GM20431 (cell line): ENCODE measurements around the gene PRKD2.
"Not testable (repeated sequence)": the region's sequence is repeated elsewhere in the genome, so short reads cannot be mapped to it uniquely, and the experiment has no call there.

Experiments
- in situ Hi-C: fragments of 300-500 bp; cut with MseI, MboI; formaldehyde crosslinking; loops from one replicate; pipeline ENCODE4 v1.15.0; 2020; ENCODE audit warnings: low sequenced_read_pairs; ENCODE audit not compliant: unreplicated experiment

The PRKD2 gene

DNA sequence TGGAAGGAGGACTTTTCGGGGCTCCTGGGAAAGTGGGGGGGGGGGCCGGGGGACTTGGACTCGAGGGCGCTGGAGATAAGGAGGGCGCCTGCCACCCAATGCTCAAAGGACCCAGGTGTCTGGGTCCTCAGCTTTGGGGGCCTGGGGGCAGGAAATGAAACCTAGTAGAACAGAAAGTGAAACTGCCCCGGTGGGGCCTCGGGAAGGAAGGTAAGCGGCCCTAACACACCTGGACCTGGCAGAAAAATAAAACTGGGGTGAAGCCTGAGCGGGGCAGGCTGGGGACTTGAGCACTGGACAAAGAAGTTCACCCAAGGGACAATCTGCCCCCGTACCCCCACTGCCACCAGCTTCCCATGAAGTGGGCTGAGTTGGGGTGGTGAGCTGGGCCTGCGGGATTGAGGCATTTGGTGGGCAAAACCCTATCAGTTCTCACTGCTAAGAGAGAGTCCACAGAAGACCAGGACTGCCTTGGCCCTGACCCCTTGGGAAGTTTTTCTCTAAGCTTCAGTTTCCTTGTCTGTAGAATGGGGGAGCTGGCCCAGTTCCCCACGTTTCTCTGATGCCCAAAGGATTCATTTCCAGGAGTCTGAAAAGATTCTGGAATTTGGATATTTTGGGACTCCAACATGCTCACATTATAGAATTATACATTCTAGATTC lies 2.3 kb downstream of the PRKD2 start:
- in situ Hi-C loops, result no loop called here

DNA sequence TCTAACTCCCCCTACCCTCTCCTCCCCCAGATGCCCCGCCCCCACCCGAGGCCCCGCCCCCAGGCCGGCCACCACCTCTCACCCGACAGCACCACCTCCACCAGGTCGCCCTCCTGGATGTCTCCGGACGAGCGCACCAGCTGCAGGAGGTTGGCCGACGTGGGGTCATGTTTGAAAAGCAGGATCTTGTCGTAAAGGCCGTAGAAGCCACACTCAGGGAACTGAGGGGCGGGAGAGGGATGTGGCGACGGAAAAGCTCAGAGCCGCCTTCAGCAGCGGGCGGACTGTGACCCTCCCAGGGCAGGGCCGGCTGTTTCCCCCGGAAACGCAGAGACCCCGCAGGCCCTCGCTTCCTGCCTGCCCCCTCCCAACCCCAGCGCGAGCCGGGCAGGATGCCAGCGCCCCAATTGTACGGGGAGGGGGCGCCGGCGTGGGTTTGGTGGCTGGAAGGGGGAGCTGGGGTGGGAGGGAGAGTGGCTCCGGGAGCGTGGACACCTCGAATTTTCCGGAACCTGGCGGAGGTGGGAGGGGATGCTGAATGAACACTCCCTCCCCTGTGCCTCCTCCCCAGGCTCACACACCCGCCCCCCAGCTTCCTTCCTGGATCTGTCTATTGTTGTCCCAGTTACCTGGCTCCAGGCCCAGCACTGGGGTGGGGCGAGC lies 3.0 kb downstream of the PRKD2 start:
- in situ Hi-C loops, result no loop called here

DNA sequence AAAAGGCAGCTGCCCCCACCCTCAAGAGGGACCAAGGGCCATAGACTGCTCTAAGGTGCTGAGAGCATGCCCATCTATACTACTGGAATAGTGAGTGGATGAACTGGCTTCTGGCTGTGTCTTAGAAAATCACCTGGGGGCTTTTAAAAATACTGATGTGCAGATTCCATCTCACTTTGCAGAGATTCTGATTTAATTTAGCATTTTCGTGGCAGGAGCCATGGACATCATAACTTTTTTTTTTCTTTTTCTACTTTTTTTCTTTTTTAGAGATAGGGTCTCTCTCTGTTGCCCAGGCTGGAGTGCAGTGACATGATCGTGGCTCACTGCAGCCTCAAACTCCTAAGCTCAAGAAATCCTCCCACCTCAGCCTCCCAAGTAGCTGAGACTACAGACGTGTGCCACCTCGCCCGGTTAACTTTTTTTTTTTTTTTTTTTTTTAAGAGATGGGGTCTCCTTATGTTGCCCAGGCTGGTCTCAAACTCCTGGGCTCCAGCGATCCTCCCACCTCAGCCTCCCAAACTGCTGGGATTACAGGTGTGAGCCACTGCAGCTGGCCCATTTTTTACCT lies 4.1 kb downstream of the PRKD2 start:
- in situ Hi-C loops, result not testable (repeated sequence)

DNA sequence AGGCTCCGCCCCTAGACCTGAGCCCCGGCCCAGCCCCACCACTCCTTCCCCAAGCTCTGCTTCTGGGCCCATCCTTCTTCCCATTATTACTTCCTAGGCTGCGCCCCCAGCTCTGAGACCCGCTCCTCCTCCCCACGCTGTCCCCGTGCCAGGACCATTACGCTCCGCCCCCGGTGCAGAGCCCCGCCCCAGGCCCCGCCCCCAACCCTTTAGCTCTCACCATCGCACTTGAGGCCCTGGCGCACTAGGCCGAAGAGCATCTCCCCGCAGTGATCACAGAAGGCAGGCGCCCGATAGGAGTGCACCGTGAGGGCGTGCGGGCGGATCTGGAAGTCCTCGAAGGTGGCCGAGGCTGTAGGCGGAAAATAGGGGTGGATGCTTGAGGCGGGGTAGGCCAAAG lies 6.2 kb downstream of the PRKD2 start:
- in situ Hi-C loops, result no loop called here

DNA sequence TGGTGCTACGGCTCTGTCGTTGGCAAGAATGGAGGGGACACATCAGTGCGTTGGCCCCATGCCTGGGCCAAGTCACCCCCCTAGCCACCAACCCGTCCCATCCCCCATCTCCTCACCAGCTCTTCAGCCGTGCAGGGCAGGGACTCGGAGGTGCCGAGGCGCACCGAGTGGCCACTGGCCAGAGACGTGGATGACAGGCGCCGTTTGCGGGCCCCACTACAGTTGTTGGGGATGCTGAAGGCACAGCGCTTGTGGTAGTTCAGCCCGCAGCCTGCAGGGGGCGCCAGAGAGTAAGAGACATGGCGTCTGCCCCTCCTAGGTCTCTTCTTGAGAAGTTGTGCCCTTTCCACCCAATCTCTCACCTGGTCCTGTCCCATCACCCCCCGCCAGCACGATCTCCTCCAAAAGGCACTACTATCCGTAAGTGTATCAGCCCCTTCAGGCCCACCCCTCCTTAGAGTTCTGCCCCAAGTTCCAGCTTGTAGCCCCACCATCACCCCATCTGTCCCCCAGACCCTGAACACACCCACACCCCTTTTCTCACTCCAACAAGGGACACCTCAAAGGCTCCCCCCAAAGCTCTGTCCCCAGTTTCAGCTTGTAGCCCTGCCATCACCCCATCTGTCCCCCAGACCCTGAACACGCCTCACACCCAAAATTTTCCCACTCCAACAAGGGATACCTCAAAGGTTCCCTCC lies 12.4 kb downstream of the PRKD2 start:
- in situ Hi-C loops, result no loop called here

DNA sequence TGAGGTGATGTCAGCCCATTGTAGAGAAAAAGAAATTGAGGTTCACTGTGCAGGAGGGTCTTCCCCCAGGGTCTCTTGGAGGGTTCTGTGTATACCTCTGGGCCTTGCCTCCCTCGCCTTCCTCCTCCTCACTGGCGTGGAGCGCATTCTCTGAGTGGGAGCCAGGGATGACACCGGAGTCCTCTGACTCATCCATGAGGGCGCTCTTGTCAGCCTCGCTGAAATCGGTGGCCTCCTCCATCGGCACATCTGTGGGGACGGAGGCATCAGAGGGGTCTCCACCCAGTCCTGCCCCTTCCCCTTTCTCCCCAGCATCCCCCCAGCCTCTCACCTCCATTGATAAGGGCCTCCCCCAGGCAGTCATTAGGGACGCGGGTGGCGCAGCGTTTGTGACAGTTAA lies 16.2 kb downstream of the PRKD2 start:
- in situ Hi-C loops, result no loop called here

DNA sequence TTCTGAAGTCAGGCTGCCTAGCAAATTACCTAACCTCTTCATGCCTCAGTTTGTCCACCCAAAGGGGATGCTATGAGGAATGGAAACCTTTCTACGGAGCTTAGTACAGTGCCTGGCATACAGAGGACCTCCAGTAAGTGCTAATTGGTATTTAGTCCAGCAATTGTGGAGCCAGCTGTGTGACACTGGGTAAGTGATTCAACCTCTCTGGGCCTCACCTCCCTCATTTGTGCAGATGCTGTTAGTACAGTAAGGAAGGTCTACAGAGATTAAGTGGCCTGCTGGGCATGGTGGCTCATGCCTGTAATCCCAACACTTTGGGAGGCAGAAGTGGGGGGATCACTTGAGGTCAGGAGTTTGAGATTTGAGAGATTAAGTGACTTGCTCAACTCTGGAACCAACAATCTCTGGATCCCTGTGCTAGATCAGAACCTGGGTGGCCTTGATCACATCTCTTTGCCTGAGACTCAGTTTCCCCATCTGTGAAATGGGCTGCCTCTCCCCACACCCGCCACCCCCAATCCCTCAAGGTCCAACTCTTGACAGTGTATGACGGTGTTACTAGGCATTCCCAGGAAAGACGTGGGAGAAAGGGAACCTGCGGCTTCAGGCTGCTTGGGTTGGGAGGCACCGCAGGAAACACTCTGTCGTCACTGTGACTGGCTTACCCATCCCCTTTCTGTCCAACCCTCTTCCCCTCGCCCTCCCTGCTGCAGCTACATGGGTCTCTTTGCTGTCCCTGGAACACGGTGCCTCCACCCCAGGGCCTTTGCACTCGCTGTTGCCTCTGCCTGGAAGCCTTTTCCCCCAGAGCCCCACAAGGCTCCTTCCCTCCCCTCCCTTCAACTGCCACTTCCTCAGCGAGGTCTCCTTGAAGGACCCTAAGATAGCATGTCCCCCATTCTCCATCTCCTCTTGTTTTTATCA lies 18.3 kb downstream of the PRKD2 start:
- in situ Hi-C loops, result no loop called here

DNA sequence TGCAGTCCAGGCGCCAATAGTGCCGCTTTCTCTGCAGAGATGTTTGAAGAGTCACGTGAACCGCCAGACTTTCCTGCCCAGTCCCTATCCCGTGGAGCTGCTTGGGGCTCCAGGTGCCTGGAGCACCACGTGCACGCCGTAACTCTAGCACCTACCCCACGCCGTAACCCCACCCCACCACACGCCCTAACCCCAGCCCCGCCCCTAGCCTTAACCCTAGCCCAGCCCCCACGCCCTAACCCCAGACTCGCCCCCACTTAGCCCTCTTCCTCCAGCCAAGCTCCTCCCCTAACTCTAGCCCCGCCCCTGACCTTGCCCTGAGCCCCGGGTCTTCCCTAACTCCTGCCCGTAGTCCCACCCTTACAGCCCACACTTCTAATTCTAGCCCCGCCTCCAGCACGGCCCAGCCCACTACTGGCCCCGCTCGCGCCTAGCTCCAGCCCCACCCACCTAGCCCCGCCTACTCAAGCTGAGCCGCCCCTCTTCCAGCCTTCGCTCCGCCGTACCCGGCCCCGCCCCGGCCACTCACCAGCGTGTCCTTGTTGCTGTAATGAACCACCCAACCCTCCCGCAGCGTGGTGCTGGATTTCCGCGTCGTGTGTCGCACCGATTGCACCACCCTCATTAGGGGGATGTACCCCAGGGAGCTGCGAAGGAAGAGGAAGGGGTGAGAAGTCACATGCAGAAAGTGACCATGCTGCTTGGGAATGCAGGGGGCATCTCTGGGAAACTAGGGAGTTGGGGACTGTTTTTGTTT lies 19.5 kb downstream of the PRKD2 start:
- in situ Hi-C loops, result no loop called here

DNA sequence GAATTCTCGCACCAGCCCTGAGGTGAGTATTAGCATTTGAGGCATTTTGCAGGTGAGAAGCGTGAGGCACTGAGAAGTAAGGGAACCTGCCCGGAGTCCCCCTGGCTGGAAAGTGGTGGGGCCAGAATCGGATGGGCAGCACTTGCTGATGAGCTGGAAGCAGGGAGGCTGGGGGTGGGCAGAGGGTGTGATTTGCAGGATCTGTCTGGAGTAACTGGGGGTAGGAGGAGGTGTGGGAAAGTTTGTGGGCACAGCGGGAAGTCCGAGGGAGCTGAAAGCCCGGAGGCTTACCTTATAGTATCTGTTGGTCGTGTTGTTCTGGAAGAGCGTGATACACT lies 20.1 kb downstream of the PRKD2 start:
- in situ Hi-C loops, result no loop called here

DNA sequence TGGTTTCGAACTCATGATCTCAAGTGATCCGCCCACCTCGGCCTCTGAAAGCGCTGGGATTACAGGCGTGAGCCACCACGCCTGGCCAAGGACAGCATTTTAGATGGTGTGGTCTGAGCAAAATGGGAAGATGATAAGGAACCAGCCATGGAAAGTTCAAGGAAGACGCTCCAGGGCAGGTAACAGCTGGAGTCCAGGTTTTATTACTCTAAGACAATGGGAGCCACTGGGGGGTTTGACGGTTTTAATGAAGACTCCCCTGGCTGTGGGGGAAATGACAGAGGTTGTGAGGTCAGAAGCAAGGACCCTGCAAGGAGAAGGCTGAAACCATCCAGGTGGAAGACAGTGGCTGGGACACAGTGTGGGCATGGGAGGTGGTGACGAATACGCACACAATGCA lies 20.9 kb downstream of the PRKD2 start:
- in situ Hi-C loops, result no loop called here

DNA sequence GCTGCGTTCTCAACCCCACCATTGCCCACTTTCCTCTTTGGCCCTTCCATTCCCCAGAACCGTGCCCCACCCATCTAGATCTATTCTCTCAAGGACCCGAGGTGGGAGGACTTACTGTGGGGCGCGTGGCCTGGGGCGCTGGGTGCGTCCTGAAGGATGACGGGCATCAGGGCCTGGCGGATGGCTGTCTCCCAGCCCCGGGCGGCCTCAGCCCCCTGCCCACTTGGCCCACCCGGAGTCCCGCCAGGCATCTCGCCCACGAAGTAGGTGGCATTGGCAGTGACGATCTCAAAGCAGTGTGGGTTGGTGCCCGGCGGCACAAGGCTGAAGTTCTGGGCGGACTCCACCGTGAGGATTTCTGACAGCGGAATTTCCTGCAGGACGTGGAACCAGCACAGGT lies 23.2 kb downstream of the PRKD2 start:
- in situ Hi-C loops, result no loop called here

DNA sequence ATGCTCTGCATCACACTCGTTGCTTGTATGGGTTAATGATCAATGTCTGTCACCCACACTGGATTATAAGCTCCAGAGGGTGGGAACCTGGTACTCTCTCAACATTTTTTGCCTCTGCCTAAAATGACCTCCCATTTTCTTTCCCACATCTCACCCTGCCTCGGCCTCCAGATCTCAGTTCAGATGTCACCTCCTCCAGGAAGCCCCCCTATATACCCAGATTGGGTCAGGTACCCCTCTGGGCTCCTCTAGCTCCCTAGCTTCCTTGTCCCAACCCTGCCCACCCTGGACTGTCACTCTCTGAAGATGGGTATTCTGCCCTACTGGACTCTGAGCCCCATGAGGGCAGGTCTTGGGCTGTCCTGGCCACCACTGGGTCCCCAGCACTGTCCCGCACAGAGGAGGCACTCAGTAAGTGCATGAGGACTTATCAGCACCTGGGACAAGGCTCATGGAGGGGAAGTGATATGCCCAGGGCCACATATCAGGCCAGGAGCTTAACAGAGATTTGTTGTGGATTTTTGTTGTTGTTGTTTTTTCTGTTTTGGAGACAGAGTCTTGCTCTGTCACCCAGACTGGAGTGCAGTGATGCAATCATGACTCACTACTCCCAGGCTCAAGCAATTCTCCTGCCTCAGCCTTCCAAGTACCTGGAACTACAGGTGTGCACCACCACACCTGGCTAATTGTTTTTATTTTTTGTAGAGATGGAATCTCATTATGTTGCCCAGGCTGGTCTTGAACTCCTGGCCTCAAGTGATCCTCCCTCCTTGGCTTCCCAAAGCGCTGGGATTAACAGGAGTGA lies 23.8 kb downstream of the PRKD2 start:
- in situ Hi-C loops, result no loop called here

DNA sequence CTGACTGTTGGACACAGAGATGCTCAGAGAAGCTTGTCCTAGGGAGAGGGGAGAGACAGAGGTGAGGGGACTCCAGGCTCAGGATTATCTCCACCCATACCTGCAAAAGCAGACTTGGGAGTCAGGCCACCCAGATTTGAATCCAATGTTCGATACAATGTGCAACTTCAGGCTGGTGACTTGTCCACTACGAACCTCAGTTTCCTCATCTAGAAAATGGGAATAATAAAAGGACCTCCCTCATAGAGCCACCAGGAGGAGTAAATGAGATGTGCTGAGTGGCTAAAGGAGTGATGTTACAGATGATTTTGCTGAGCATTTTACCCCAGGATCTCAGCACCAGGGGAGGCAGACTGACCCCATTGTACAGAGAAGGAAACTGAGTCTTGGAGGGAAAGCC lies 25.0 kb downstream of the PRKD2 start:
- in situ Hi-C loops, result no loop called here

DNA sequence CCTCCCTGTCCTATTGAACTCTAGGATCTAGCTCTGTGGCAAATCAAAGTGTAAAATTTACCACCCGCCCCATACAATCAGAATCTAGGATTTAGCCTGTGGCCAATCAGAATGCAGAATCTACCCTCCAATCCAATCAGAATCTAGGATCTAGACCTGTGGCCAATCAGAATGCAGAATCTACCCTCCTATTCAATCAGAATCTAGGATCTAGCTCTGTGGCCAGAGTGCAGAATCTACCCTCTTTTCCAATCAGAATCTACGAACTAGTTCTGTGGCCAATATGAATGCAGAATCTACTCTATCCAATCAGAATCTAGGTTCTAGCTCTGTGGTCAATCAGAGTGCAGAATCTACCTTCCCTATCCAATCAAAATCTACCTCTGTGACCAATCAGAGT lies 25.8 kb downstream of the PRKD2 start:
- in situ Hi-C loops, result no loop called here

DNA sequence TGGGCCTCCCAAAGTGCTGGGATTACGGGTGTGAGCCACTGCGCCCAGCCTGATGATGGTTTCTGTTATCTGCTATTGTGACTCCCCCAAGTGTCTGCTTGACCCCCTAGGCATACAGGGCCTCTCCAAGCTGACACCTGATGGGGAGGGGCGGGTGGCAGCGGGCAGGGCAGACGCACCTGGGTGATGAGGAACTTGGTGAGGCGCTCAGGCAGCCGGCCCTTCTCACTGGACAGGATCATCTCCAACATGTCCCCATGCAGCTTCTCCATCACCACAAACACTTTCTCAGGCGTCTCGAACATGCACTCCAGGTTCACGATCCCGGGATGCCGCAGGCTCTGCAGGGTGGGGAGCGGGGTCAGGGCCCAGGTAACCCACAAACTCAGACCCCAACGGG lies 27.6 kb downstream of the PRKD2 start:
- in situ Hi-C loops, result no loop called here

DNA sequence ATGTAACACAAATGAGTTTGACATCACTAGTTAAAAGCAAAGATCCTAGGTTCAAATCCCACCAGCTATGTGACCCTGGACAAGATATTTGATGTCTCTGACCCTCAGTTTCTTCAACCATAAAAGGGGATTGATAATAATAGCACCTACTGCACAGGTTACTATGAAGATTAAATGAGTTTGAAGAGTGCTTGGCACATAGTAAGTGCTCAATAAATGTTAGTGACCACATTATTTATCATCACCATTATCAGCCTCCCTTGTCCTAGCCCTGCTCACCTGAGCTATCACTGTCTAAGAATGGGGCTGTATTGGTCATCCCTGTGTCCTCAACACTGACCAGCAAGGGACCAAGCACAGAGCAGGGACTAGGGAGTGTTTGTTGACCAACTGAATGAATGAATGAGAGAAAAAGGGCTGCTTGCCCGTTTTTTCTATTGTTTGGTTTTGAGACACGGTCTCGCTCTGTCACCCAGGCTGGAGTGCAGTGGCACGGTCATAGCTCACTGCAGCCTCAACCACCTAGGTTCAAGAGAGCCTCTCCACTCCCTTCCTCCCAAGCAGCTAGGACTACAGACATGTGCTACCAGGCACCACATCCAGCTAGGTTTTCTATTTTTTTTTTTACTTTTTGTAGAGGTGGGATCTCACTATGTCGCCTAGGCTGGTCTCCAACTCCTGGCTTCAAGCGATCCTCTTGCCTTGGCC lies 29.3 kb downstream of the PRKD2 start:
- in situ Hi-C loops, result no loop called here

DNA sequence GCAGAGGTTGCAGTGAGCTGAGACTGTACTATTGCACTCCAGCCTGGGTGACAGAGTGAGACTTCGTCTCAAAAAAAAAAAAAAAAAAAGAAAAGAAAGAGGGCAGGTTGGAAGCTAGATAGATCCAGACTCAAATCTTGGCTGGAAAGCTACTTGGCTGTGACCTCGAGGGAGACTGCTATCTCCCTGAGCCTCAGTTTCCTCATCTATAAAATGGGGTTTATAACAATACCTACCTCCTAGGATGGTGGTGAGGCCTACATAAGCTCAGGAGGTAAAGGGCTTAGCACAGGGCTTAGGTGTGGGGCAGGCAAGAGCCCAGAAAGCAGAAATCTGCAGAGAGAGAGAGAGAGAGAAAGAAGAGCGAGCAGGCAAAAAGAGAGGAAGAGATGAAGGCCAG lies 31.7 kb downstream of the PRKD2 start:
- in situ Hi-C loops, result no loop called here

DNA sequence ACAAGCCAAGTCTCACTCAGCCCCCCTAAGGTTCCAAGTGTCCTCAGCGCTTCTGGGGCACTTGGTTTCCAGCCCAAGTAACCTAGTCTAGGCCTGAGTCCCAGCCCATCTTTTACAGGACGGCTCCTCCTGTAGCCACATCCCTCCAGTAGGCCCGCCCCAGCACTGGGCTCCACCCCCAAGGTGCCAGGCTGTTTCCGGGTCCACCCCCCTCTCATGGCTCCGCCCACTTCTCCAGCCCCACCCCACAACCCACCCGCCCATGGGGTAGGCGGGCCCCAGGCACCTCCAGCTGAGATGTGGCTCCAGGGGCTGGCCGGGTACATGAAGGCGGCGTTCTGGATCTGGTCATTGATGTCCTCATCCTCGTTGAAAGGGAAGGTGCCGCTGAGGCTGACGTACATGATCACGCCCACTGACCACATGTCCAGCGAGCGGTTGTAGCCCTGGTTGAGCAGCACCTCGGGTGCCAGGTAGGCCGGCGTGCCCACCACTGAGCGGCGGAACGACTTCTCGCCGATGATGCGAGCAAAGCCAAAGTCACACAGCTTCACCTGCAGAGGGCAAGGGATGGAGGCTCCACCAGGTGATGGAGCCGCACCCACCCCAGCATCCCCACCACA lies 38.7 kb downstream of the PRKD2 start:
- in situ Hi-C loops, result no loop called here
